H1 (cell line): ENCODE measurements around the gene EGLN3. TPM values are rescaled to one million over a fixed set of nuclear protein-coding genes. Genes with fewer than 3 reads are reported as not detected.

Source experiments
- CHD1 ChIP-seq: IDR thresholded peaks from 2 replicates; pipeline ENCODE4 v1.6.1; 2012; ENCODE audit warnings: low read depth, low read length, improper control_type of control experiment
- E2F6 ChIP-seq: IDR thresholded peaks from 2 replicates; pipeline ENCODE4 v1.6.1; 2012; ENCODE audit warnings: inconsistent platforms
- SIN3A ChIP-seq, 2 experiments: IDR thresholded peaks in 1 of 2; conservative IDR thresholded peaks in 1 of 2; 2 replicates each; pipeline ENCODE4 v1.6.1; 2011 to 2012; ENCODE audit warnings: low read length in 2 of 2, improper control_type of control experiment in 1 of 2, low read depth in 1 of 2, mild to moderate bottlenecking in 1 of 2
- SP2 ChIP-seq: IDR thresholded peaks from 2 replicates; pipeline ENCODE4 v1.6.1; 2012; ENCODE audit warnings: mild to moderate bottlenecking, low read length, inconsistent platforms
- polyA plus RNA-seq, 7 experiments: library from polyadenylated mRNA; depleted of rRNA in 3 of 7; stranded (reverse) in 5 of 7; unstranded in 2 of 7; fragments of >200 nt in 5 of 7; fragments of 200-250 nt in 2 of 7; gene quantifications; 1 replicate in 5 of 7; 2 replicates in 1 of 7; 4 replicates in 1 of 7; pipeline versions ENCODE4 v1.2.1 to v1.2.3, GENCODE V29; 2011 to 2013; ENCODE audit warnings: missing spikeins in 2 of 7, mixed read lengths in 2 of 7
- total RNA-seq: library from RNA; stranded (reverse); fragmentation: NEBNext Ultra II Directional; extraction: Animal tissue kit (Norgen Biotek cat#: 25700); gene quantifications from 2 replicates; pipeline ENCODE4 v1.2.1, GENCODE V29; 2021

Gene EGLN3
- total and polyA plus RNA-seq, 2 of the 8 experiments (the other 6 are each of a cell fraction or from before 2014, with no cell fraction given) = 10.6 to 27.3 TPM

GRCh38 chr14:33899723-33900341 is 51.0 kb downstream of the EGLN3 start (continued):
- no peak for TF ChIP-seq CHD1
- TF ChIP-seq SP2 = no peak
- TF ChIP-seq SIN3A (conservative IDR thresholded peaks at IDR 0.05 in 1 of 2, IDR thresholded peaks at IDR 0.05 in 1 of 2; ENCODE audit: low read depth in 1 of 2, low read length in 2 of 2) = no peak
- no peak for TF ChIP-seq E2F6
